GM19328 (cell line): ENCODE data around the gene MTMR12.
"Not testable (repeated sequence)": the region's sequence is repeated elsewhere in the genome, so short reads cannot be mapped to it uniquely, and the experiment has no call there.

Experiments
- ATAC-seq: cut with Tn5 transposase; IDR thresholded peaks from one replicate; pipeline ENCODE4 v1.9.1; 2021; ENCODE audit warnings: mild to moderate bottlenecking, moderate library complexity; ENCODE audit not compliant: unreplicated experiment

MTMR12 gene

GRCh38 chr5:32241034-32241783 lies 71.5 kb downstream of the MTMR12 start:
- no peak for ATAC-seq

- no peak for ATAC-seq
These were observed 73.4 kb downstream of the MTMR12 start for GRCh38 chr5:32239385-32239784.

GRCh38 chr5:32233696-32234447 lies 78.9 kb downstream of the MTMR12 start:
- no peak for ATAC-seq

GRCh38 chr5:32233220-32233695 lies 79.5 kb downstream of the MTMR12 start:
- no peak for ATAC-seq

GRCh38 chr5:32232441-32233219 lies 80.1 kb downstream of the MTMR12 start:
- no peak for ATAC-seq

- no peak for ATAC-seq
These were observed 80.8 kb downstream of the MTMR12 start for GRCh38 chr5:32231929-32232328.

GRCh38 chr5:32231241-32231640 lies 81.5 kb downstream of the MTMR12 start:
- no peak for ATAC-seq

- no peak for ATAC-seq
These were observed 82.2 kb downstream of the MTMR12 start for GRCh38 chr5:32230356-32231099.

- no peak for ATAC-seq
These were observed 83.2 kb downstream of the MTMR12 start for GRCh38 chr5:32229586-32229985.

- ATAC-seq = no peak
These were observed 83.9 kb downstream of the MTMR12 start for GRCh38 chr5:32228816-32229215.

- no peak for ATAC-seq
These were observed 87.3 kb downstream of the MTMR12 start for GRCh38 chr5:32225445-32225844.

GRCh38 chr5:32223972-32224609 lies 88.6 kb downstream of the MTMR12 start:
- no peak for ATAC-seq

GRCh38 chr5:32222723-32223470 lies 89.8 kb downstream of the MTMR12 start:
- ATAC-seq = no peak

- ATAC-seq = no peak
These were observed 94.8 kb downstream of the MTMR12 start for GRCh38 chr5:32217886-32218396.

GRCh38 chr5:32214344-32214743 lies 98.4 kb downstream of the MTMR12 start:
- not testable (repeated sequence) for ATAC-seq

GRCh38 chr5:32210151-32210550 lies 102.6 kb downstream of the MTMR12 start:
- ATAC-seq = no peak

- ATAC-seq = not testable (repeated sequence)
These were observed 103.9 kb downstream of the MTMR12 start for GRCh38 chr5:32208837-32209236.

GRCh38 chr5:32207355-32207634 lies 105.4 kb downstream of the MTMR12 start:
- ATAC-seq = no peak

- no peak for ATAC-seq
These were observed 106.0 kb downstream of the MTMR12 start for GRCh38 chr5:32206509-32207354.
